Suppressor macrophage treated with lipopolysaccharide for 4 hours (primary cell): ENCODE results near the gene CTNNBIP1.
"Not testable (repeated sequence)": the region's sequence is repeated elsewhere in the genome, so short reads cannot be mapped to it uniquely, and the experiment has no call there.

Experiments
- DNase-seq: peaks from one replicate; pipeline ENCODE4 v3.0.0-alpha.2; 2020

CTNNBIP1 gene

DNA sequence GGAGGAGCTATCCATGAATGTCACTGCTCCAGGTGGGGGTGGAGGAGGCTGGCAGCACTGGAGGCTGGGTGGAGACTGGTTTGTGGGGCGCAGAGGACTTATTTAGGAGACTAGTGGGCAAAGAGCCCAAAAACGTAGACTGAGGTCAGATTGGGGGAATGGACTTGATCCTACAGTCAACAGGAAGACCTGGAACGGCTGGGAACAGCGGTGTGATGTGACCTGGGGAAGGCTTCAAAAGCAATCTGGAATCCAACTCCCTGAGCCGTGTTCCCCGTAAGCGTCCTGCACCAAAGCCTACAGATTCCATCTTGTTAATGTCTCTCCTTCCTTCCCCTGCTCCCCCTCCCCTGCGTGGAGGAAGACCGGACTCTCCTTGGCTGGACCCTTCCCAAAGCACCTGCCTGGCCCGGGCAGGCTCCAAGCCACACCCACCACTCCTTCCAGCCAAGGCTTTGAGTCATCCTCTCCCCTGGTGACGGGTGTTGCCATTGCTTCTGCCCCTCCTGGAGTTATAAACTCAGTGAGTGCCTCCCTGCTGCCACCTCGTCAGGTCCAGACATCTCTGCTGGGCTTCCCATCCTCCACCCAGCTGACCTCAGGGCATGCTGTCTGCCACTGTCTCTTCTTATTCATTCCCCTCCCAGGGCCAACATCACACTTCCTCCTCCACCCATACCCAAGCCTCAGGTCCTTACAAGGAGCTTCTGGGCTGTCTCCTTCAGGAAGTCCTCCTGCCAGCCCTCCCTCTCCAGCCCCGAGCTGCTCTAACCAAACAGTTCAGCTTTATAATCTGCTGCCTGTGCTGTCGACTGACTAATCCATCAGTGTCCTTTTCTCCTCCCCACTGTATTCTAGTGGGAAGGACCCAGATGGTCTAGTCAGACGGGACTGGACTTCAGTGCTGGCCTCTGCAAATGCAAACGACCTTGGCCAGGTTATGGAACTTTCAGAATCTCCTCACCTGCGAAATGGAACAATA is 84.7 kb downstream of the CTNNBIP1 start:
- DNase-seq = peak; percentile 67

- DNase-seq = no peak
These were observed 85.4 kb downstream of the CTNNBIP1 start for GRCh38 chr1:9824702-9825089.

DNA sequence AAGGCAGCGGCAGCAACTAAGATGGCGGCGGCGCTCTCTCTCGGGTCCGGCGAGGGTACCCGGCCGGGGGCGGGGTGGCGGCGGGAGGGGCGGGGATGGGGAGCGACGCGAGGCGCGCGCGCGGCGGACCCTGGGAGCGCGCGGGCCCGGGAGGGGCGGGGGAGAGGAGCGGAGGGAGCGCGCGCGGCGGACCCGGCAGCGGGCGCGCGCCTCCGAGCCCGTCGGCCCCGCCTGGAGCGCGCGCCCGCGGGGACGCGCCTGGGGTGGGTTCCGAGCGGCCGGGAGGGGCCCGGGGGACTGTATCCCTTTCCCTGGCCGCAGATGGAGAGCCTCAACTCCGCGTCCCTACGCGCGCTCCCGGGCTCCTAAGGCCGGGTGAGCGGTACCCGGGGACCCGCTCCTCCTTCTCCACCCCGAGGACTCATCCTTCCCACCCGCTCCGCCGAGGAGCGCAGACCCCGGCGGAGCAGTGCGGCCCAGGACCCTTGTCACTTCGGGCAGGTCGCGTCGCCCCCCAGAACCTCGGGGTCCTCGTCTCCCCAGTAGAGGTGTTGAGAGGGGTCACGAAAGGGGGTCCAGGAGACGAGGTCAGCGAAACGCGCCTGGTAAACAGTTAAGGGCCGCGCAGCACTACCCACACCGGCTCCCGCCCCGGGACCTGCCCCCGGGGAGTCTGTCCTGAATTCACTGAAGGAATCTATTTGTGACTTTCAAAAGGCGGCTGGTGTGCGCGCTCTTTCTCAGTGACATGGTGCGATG is 85.9 kb downstream of the CTNNBIP1 start, which contains the start of gene CLSTN1:
Gene CLSTN1 (minus strand): TSS at position 23 of the 759 bp plus-strand sequence. CDS start 232 bp downstream, outside the sequence.
- peak; percentile 83 for DNase-seq

DNA sequence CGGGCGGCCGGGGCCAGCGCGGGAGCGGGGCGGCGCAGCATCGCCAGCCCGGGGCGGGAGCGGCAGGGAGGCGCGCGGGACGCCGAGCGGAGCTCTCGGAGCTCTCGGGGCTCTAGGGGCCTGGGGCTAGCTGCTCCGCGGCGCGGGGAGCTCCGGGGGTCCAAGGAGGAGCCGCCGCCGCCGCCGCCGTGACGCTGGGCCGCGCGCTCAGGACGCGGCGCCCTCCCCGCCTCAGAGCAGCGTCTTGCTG is 86.5 kb downstream of the CTNNBIP1 start:
- no peak for DNase-seq

DNA sequence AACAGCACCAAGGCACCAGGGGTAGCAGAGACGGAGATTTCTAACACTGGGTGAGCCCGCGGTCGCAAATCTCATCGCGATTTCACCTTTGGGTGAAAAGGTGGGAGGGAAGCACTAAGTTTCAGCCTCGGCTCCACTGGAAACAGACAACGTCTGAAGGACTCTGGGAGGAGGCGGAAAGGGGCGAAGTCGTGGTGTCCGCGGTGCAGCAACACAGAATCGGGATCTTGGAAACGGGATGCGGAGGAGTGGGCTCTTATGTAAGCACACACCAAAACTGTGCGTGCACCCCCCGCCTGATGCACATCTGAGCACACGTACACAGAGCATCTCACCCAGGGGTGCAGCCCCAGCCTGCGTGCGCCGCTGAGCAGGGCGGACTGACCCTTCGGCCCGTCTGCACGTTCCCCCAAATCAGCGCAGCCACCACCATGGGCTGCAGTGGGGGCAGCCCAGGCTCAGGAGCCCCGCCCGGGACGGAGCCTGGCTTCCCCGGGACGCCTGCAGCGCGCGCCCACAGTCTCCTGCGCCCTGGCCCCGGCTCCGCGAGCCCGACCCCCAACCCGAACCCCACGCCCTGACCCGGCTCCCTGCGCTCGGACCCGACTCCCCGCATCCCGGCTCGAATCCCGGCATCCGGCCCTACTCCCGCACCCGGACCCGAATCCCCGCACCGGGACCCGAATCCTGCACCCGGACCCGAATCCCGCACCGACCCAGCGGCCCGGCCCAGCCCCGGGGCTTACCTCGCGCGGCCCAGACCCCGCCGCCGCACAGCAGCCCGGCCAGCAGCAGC is 87.0 kb downstream of the CTNNBIP1 start:
- DNase-seq = peak; percentile 47

- no peak for DNase-seq
These were observed 87.6 kb downstream of the CTNNBIP1 start for GRCh38 chr1:9822490-9822889.

GRCh38 chr1:9821710-9822109 is 88.4 kb downstream of the CTNNBIP1 start:
- DNase-seq = no peak

DNA sequence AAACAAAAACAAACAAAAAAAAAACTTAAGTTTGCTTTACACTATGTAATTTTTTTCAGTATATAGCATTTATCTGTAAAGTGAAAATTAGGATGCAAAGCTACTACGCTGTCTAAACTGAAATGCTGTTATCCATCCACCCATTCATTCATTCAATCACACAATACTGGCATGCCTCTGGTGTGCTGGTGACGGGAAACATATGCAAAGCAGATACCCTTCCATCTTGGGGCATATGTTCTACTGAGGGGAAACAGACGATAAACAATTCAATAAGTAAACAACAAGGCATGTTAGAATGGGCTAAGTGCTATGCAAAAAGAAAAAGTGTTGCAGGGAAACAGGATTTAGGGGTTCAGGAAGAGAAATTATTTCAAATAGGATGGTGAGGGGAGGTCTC is 89.5 kb downstream of the CTNNBIP1 start:
- DNase-seq = no peak

DNA sequence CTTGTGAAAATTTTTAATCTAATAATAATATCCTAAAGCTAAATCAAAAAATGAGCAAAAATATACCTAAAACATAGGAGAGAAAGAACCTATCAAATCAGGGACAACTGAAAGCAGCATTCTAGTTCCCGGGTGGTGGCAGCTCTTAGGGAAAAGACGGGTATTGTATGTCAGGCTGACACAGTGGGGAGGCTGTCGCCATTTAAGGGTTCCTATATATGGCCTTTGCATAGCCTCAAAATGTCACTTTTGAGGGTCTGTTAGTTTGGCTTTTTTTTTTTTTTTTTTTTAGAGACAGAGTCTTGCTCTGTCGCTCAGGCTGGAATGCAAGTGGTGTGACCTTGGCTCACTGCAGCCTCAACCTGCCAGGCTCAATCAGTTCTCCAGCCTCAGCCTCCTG is 92.3 kb downstream of the CTNNBIP1 start:
- no peak for DNase-seq

GRCh38 chr1:9816199-9816598 is 93.9 kb downstream of the CTNNBIP1 start:
- DNase-seq = no peak

- no peak for DNase-seq
These were observed 94.9 kb downstream of the CTNNBIP1 start for GRCh38 chr1:9815150-9815549.

DNA sequence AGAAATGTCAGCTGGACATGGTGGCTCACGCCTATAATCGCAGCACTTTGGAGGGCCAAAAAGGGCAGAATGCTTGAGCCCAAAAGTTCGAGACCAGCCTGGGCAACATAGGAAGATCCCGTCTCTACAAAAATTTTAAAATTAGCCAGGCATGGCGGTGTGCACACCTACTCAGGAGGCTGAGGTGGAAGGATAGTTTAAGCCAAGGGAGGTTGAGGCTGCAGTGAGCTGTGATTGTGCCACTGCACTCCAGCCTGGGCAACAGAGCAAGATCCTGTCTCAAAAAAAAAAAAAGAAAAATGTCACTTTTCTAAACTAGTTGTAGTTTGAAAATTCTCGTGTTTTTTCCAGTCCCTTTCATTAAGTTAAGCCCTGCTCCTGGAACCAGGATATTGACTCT is 95.5 kb downstream of the CTNNBIP1 start:
- DNase-seq = no peak

GRCh38 chr1:9811239-9811966 is 98.7 kb downstream of the CTNNBIP1 start:
- DNase-seq = no peak

GRCh38 chr1:9809100-9809510 is 101.0 kb downstream of the CTNNBIP1 start:
- no peak for DNase-seq

DNA sequence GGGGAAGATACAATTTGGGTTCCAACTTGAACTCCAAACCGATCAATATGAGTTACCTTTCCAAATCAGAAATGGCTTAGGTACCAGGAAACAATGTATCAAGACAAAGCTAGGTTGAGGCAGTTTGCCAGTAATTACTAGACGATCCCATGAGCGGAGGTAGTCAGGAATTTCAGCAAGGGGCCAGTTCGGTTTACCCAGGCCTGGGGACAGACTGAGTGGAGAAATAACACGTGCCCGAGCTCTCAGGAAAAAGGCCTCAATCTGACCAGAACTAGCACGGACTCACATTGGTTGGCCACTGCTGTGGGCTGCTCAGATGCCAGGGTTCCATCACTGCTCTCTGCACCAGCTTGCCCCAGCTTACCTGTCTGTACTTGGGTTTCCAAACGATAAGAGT is 101.6 kb downstream of the CTNNBIP1 start:
- no peak for DNase-seq

- no peak for DNase-seq
These were observed 102.5 kb downstream of the CTNNBIP1 start for GRCh38 chr1:9807541-9807940.

- DNase-seq = not testable (repeated sequence)
These were observed 104.1 kb downstream of the CTNNBIP1 start for GRCh38 chr1:9805972-9806371.

DNA sequence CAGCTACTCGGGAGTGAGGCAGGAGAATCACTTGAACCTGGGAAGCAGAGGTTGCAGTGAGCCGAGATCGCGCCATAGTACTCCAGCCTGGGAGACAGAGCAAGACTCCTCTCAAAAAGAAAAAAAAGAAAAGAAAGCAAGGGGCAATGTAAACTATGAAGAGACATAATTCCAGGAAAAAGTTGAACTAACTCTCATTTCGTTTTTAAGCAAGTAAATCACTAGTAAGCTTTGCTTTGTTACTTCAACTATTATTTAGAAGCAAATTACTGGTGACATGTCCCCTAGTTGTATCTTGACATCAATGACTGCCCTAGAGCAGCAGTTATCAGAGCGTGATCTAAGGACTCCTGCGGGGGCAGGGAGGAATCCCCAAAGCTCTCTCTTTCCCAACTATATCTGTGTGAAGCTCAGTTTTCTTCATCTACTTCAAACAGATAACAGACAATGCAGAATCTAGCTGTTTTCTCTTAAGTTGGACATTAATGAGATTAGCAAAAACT is 105.0 kb downstream of the CTNNBIP1 start:
- no peak for DNase-seq

- DNase-seq = not testable (repeated sequence)
These were observed 106.8 kb downstream of the CTNNBIP1 start for GRCh38 chr1:9803003-9803918.

GRCh38 chr1:9801909-9802308 is 108.2 kb downstream of the CTNNBIP1 start:
- no peak for DNase-seq
